ENCODE data around the gene KCNJ13.

GRCh38 chr2:232781765-232782164 lies 5.4 kb upstream of the KCNJ13 start:
- TF ChIP-seq CTCF (IDR thresholded peaks at IDR 0.05; ENCODE audit: low read length) = no peak
- no peak for TF ChIP-seq EZH2 (IDR thresholded peaks at IDR 0.05; ENCODE audit: borderline replicate concordance, low read length)
